ENCODE results near the gene METTL14. TPM values are rescaled to one million over a fixed set of nuclear protein-coding genes. Genes with fewer than 3 reads are reported as not detected.

Gene METTL14
- total RNA-seq, 1 experiment from 2014 or later: 51.1 TPM

DNA sequence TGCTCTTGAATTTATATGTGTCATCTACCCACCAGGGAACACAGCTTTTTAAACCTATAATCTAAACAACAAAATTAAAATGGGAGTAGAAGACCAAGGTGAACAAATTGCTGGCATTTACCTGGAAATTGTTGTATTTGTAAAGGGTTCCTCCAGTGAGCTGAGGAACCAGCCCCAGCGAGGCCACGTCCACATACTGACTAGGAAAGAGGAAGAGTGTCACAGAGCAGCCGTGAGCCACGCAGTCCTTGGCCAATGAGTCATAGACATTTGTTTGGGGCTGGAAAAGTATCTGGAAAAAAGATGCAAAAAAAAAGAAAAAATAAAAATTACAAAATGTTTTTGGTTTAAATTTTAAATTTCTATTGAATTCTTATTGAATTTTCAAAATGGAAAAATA, 58.7 kb downstream of the METTL14 start:
- POLR2A ChIA-PET: no interaction called here
- Mint-ChIP-seq H3K27ac (no peak overlapping the region), H3K9me3 (no peaks in the 10 kb centered on the region), H3K36me3 (peaks cover 37% of the 10 kb centered on the region), H3K27me3 (ENCODE audit: low read depth) (no peaks in the 10 kb centered on the region), H3K4me1 (peaks cover 10% of the 10 kb centered on the region), H3K4me3 (no peak overlapping the region)
- ATAC-seq: no peak
- TF ChIP-seq, protein P1, sequence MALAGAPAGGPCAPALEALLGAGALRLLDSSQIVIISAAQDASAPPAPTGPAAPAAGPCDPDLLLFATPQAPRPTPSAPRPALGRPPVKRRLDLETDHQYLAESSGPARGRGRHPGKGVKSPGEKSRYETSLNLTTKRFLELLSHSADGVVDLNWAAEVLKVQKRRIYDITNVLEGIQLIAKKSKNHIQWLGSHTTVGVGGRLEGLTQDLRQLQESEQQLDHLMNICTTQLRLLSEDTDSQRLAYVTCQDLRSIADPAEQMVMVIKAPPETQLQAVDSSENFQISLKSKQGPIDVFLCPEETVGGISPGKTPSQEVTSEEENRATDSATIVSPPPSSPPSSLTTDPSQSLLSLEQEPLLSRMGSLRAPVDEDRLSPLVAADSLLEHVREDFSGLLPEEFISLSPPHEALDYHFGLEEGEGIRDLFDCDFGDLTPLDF (CRISPR knock-in tag; IDR thresholded peaks at IDR 0.05): no peak
- no peak for TF ChIP-seq E2F5 (CRISPR knock-in tag; IDR thresholded peaks at IDR 0.05)
- TF ChIP-seq TEAD1 (CRISPR knock-in tag; IDR thresholded peaks at IDR 0.05): no peak
- TF ChIP-seq TP53 (CRISPR knock-in tag; IDR thresholded peaks at IDR 0.05): no peak
- TF ChIP-seq KAT7 (CRISPR knock-in tag; IDR thresholded peaks at IDR 0.05; ENCODE audit: borderline replicate concordance): no peak
- TF ChIP-seq, protein P2, sequence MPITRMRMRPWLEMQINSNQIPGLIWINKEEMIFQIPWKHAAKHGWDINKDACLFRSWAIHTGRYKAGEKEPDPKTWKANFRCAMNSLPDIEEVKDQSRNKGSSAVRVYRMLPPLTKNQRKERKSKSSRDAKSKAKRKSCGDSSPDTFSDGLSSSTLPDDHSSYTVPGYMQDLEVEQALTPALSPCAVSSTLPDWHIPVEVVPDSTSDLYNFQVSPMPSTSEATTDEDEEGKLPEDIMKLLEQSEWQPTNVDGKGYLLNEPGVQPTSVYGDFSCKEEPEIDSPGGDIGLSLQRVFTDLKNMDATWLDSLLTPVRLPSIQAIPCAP (CRISPR knock-in tag; IDR thresholded peaks at IDR 0.05): no peak
- DNase-seq (ENCODE audit: low spot score): no peak
- CTCF ChIA-PET: no interaction called here

GRCh38 chr4:118745357-118745756, 60.2 kb downstream of the METTL14 start:
- no peaks in the 10 kb centered on the region for H3K27me3 Mint-ChIP-seq (ENCODE audit: low read depth)
- no peaks in the 10 kb centered on the region for H3K9me3 Mint-ChIP-seq
- H3K36me3 Mint-ChIP-seq: peaks cover 26% of the 10 kb centered on the region
- ChIA-PET POLR2A (interaction anchor here (1.1 kb wide), 1 partner anchor 18 kb away, joined by 3 read pairs; no protein-coding TSS in a partner anchor), CTCF (interaction anchor here (0.6 to 2.3 kb wide), 4 partner anchors 27 to 227 kb away, joined by 3 to 7 read pairs (median 5); partner anchors contain the start of gene METTL14)
- H3K4me1 Mint-ChIP-seq: peaks cover 3% of the 10 kb centered on the region; the same call in 1 of the 2 replicates
- H3K4me3 Mint-ChIP-seq: no peak overlapping the region
- ATAC-seq (no peak), DNase-seq (ENCODE audit: low spot score) (no peak)
- no peak overlapping the region for H3K27ac Mint-ChIP-seq
- no peak for TF ChIP-seq FOXP1 (CRISPR knock-in tag; IDR thresholded peaks at IDR 0.05; ENCODE audit: borderline replicate concordance)
- no peak for TF ChIP-seq USF2 (CRISPR knock-in tag; IDR thresholded peaks at IDR 0.05)
- no peak for TF ChIP-seq NFE2L1 (CRISPR knock-in tag; IDR thresholded peaks at IDR 0.05)
- TF ChIP-seq PRDM15 (CRISPR knock-in tag; IDR thresholded peaks at IDR 0.05): no peak
- no peak for TF ChIP-seq AR (CRISPR knock-in tag; IDR thresholded peaks at IDR 0.05)
- no peak for TF ChIP-seq ELF4 (CRISPR knock-in tag; IDR thresholded peaks at IDR 0.05; ENCODE audit: low read depth)
- TF ChIP-seq, protein P3, sequence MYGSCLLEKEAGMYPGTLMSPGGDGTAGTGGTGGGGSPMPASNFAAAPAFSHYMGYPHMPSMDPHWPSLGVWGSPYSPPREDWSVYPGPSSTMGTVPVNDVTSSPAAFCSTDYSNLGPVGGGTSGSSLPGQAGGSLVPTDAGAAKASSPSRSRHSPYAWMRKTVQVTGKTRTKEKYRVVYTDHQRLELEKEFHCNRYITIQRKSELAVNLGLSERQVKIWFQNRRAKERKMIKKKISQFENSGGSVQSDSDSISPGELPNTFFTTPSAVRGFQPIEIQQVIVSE (CRISPR knock-in tag; IDR thresholded peaks at IDR 0.05; ENCODE audit: borderline replicate concordance): no peak
- TF ChIP-seq, protein P4, sequence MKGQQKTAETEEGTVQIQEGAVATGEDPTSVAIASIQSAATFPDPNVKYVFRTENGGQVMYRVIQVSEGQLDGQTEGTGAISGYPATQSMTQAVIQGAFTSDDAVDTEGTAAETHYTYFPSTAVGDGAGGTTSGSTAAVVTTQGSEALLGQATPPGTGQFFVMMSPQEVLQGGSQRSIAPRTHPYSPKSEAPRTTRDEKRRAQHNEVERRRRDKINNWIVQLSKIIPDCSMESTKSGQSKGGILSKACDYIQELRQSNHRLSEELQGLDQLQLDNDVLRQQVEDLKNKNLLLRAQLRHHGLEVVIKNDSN (CRISPR knock-in tag; IDR thresholded peaks at IDR 0.05): no peak
- no peak for TF ChIP-seq TCF7 (CRISPR knock-in tag; IDR thresholded peaks at IDR 0.05; ENCODE audit: low read depth)
- no peak for TF ChIP-seq AFF4 (CRISPR knock-in tag; IDR thresholded peaks at IDR 0.05; ENCODE audit: borderline replicate concordance)
- no peak for TF ChIP-seq JAZF1 (CRISPR knock-in tag; IDR thresholded peaks at IDR 0.05)
- no peak for TF ChIP-seq GABPB1 (CRISPR knock-in tag; IDR thresholded peaks at IDR 0.05)

All from WTC11 (cell line).